ENCODE data around the gene PPP4R4.

PPP4R4 gene

GRCh38 chr14:94128216-94128839 lies 45.8 kb upstream of the PPP4R4 start:
- TF ChIP-seq CTCF (IDR thresholded peaks at IDR 0.05; ENCODE audit: extremely low read depth, insufficient read depth, missing control alignments) = no peak
- no peak for DNase-seq (ENCODE audit: low spot score)

GRCh38 chr14:94129111-94129757 lies 44.9 kb upstream of the PPP4R4 start, which contains the start of gene IFI27L2:
IFI27L2 (minus strand) TSS chr14:94129604; CDS start chr14:94129564, 40 bp downstream.
- peak; percentile 90 for DNase-seq (ENCODE audit: low spot score)
- TF ChIP-seq CTCF (IDR thresholded peaks at IDR 0.05; ENCODE audit: extremely low read depth, insufficient read depth, missing control alignments) = peak; percentile 22
- in situ Hi-C loops (cut with MboI; ENCODE audit: low pct_unique_long_range_greater_than_20kb, low sequenced_read_pairs, unreplicated experiment) = loop anchor here (25.0 kb wide), 1 partner anchor 92 kb away; the partner anchor contains the start of gene OTUB2

More at GRCh38 chr14:94128216-94128839, 45.8 kb upstream of the PPP4R4 start:
- in situ Hi-C loops (cut with MboI; ENCODE audit: low pct_unique_long_range_greater_than_20kb, low sequenced_read_pairs, unreplicated experiment) = loop anchor here (25.0 kb wide), 1 partner anchor 91 kb away; the partner anchor contains the start of gene OTUB2

GRCh38 chr14:94129758-94130414 lies 44.2 kb upstream of the PPP4R4 start:
- peak; percentile 36 for DNase-seq (ENCODE audit: low spot score)
- in situ Hi-C loops (cut with MboI; ENCODE audit: low pct_unique_long_range_greater_than_20kb, low sequenced_read_pairs, unreplicated experiment) = loop anchor here (25.0 kb wide), 1 partner anchor 93 kb away; the partner anchor contains the start of gene OTUB2
- no peak for TF ChIP-seq CTCF (IDR thresholded peaks at IDR 0.05; ENCODE audit: extremely low read depth, insufficient read depth, missing control alignments)

- in situ Hi-C loops (cut with MboI; ENCODE audit: low pct_unique_long_range_greater_than_20kb, low sequenced_read_pairs, unreplicated experiment) = loop anchor here (25.0 kb wide), 1 partner anchor 95 kb away; the partner anchor contains the start of gene OTUB2
- peak; percentile 61 for TF ChIP-seq CTCF (IDR thresholded peaks at IDR 0.05; ENCODE audit: extremely low read depth, insufficient read depth, missing control alignments)
- DNase-seq (ENCODE audit: low spot score) = peak; percentile 65
Observed at GRCh38 chr14:94132285-94132887, 41.7 kb upstream of the PPP4R4 start.

GRCh38 chr14:94135476-94135875 lies 38.6 kb upstream of the PPP4R4 start:
- no peak for DNase-seq (ENCODE audit: low spot score)
- TF ChIP-seq CTCF (IDR thresholded peaks at IDR 0.05; ENCODE audit: extremely low read depth, insufficient read depth, missing control alignments) = no peak
- in situ Hi-C loops (cut with MboI; ENCODE audit: low pct_unique_long_range_greater_than_20kb, low sequenced_read_pairs, unreplicated experiment) = loop anchor here (25.0 kb wide), 1 partner anchor 98 kb away; the partner anchor contains the start of gene OTUB2
